ENCODE results near the gene CD27.

Gene CD27

DNA sequence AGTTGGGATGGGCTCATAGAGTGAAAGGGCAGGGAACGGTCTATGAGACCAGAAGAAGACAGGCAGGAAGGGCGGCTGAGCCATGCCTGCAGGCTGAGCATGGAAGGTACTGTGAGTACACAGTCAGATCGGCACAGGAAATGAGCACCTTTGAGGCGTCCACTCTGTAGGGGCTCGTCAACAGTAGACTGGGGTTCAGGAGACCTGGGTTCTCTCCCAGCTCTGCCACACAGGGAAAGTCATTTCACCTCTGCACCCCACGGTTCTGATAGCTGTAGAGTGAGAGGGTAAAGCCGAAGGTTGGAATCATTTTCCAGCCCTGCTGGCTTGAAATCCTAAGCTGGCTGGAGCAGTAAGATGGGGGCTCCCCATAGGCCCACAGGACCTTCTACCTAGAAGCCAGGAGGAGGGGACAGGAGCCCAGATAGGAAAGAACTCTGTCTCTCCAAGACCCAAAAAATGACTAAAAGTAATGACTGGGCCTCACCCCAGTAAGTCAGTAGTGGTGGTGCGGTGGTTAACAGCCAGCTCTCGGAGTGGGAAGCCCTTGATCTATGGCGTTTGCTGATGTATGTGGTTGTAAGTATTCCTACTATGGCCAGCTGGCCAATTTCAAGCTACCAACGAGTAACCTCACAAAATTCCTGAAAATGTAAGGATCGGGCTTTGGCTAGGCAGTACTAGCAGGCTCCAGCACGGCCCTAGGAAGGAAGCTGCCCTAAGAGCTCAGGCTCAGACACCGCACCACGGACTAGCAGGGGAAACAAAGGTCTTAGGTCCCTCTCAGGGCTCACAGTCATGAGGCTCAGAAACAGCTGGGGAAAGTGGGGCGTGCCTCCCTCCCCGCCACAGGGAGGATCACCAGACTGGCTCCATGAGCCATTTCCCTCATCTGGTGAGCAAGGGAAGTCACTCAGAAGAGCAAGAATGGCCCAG is 10.3 kb upstream of the CD27 start:
- no peak for DNase-seq (ENCODE audit: low spot score)

DNA sequence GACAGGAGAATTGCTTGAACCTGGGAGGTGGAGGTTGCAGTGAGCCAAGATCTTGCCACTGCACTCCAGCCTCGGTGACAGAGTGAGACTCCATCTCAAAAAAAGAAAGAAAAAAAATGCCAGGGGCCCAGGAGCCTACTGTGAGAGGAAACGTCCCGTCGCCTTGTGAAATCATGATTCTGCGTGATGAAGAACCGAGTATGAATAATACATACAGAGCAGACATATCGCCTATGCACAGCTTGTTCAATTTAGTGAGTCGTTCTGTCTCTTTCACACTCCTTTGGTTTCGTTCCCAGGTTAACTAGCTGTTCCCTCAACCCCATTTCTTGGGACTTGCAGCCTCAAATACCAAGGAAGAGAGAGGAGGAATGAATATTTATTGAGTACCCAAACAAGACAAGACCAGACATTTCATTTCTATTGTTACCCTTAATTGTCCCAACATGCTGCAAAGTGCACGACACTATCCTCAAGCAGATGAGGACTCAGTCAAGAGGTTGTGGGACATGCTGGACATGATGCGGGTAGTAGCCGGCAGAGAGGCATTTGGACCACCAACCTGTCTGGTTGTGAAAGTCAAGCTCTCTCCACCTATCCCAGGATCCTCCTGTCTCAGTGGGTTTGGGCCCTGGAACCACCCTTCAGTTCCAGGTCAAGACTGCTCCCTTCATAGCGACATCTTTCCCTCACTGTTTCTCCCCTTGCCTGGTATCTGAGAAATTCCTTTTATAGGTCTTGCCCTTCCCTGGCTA is 8.6 kb upstream of the CD27 start:
- no peak for DNase-seq (ENCODE audit: low spot score)

GRCh38 chr12:6437586-6437985 is 7.2 kb upstream of the CD27 start:
- no peak for DNase-seq (ENCODE audit: low spot score)

DNA sequence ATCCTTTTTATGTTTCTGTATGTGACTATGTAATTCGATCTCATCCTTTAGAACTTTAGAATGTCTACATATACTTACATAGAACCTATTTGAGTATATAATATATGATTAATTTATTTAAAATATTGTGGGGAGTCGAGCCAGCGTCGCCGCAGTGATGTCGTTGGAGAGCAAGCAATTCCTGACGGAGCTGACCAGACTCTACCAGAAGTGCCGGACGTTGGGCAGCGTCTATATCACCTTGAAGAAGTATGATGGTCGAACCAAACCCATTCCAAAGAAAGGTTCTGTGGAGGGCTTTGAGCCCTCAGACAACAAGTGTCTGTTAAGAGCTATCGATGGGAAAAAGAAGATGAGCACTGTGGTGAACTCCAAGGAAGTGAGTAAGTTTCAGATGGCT is 6.4 kb upstream of the CD27 start:
- no peak for DNase-seq (ENCODE audit: low spot score)

DNA sequence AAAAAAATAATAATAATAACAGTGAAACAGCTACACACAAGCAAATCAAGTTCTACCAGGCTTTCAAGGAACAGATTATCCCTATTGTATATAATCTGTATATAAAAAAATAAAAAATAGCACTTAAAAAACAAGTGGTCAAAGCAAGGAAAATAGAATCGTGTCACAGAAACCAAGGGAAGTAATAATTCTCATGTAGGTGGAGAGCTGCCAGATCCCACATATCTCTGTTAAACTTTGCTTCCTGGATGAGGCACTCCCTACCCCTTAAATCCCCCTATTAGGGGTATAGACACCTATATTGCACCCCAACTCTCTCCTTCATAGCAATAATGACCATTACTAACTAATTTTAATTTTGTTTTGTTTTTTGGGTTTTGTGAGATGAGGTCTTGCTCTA is 4.4 kb upstream of the CD27 start:
- no peak for DNase-seq (ENCODE audit: low spot score)

GRCh38 chr12:6442836-6443235 is 1.9 kb upstream of the CD27 start:
- DNase-seq (ENCODE audit: low spot score): no peak

GRCh38 chr12:6443361-6443983 is 1.3 kb upstream of the CD27 start:
- DNase-seq (ENCODE audit: low spot score): no peak

DNA sequence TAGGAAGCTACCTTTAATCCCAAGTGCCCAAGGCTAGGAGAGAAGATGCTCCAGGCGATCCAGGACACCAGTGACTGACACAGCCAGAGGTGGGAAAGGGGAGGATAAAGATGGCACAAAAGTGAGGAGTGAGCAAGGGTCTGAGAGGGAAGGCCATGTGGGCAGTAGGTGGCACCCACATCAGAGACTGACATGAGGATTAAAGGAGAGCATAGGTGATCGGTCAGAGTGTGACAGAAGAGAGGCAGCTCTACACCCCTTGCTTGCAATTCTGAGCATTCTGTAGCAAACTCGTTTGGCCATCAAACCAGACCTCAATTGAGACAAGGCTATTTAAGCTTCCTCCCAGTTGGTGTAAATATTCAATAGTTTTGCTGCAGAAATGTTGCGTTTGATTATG is 724 bp upstream of the CD27 start:
- no peak for DNase-seq (ENCODE audit: low spot score)

GRCh38 chr12:6450091-6450868 is 5.5 kb downstream of the CD27 start:
- DNase-seq (ENCODE audit: low spot score): no peak

GRCh38 chr12:6450869-6451347 is 6.2 kb downstream of the CD27 start:
- DNase-seq (ENCODE audit: low spot score): no peak

- DNase-seq (ENCODE audit: low spot score): peak; percentile 93
Observed at GRCh38 chr12:6451348-6452244, 6.8 kb downstream of the CD27 start, which contains the start of gene TAPBPL. Gene TAPBPL (plus strand): TSS chr12:6452042. CDS start chr12:6452249, 207 bp downstream.

DNA sequence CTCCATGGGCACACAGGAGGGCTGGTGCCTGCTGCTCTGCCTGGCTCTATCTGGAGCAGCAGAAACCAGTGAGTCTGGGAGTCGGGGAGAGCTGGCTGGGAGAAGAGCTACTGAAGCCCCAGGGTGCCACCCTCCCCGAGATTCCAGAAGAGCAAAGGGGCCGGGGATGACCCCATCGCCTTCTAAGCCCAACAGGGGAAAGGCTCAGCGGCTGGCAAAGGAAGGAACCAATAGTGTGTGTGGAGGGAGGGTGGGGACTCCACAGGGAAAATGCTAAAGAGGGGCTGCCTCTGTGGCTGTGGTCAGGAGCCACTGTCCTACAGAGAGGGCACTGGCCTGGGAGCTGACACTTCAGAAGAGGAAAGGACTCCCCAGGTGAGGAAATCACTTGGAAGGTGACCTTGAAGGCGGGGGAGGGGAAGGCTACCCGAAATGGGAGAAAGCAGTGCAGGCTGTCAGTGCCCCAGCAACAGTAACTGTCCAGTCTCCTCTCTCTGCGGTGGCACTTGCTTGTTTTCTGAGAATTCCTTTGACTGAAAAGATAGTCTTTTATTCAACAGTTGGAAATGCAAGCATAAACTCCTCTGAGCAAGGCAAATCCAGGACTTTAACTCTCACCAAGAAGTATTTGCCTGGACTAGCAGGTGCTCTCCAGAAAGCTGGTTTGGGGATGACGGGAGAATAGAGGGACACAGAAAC is 7.6 kb downstream of the CD27 start:
- no peak for DNase-seq (ENCODE audit: low spot score)

DNA sequence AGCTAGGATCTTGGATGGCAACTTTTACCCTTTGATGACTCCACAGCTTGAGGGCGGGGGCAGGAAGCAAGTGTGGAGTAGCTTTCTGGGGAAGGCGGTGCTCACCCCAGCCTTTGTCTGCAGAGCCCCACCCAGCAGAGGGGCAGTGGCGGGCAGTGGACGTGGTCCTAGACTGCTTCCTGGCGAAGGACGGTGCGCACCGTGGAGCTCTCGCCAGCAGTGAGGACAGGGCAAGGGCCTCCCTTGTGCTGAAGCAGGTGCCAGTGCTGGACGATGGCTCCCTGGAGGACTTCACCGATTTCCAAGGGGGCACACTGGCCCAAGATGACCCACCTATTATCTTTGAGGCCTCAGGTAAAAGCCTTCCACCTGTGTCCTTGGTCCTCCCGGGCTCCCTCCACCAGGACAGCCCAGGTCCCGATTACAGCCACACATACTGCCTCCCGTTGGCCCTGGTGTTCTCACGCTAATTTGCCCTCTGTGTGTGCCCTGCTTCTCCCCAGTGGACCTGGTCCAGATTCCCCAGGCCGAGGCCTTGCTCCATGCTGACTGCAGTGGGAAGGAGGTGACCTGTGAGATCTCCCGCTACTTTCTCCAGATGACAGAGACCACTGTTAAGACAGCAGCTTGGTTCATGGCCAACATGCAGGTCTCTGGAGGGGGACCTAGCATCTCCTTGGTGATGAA is 8.3 kb downstream of the CD27 start:
- peak; percentile 44 for DNase-seq (ENCODE audit: low spot score)

GRCh38 chr12:6457220-6457945 is 12.6 kb downstream of the CD27 start:
- DNase-seq (ENCODE audit: low spot score): no peak

DNA sequence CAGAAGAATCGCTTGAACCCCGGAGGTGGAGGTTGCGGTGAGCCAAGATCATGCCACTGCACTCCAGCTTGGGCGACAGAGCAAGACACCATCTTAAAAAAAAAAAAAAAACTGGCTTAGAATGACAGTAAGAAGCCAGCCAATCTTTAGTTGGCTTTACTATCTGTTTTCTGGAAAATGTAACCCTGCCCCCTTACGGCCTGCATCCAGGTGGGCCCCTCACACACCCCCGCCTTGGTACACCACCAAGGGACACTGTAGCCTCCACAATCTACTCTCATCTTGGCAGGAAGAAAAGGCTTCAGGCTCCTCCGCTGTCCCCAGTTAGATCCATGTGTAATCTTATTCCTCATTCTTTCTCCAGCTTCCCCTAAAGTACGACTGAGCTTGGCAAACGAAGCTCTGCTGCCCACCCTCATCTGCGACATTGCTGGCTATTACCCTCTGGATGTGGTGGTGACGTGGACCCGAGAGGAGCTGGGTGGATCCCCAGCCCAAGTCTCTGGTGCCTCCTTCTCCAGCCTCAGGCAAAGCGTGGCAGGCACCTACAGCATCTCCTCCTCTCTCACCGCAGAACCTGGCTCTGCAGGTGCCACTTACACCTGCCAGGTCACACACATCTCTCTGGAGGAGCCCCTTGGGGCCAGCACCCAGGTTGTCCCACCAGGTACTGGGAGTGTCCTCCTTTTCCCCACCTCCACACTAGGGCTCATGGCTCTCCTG is 13.7 kb downstream of the CD27 start:
- DNase-seq (ENCODE audit: low spot score): no peak

GRCh38 chr12:6459004-6459337 is 14.2 kb downstream of the CD27 start:
- no peak for DNase-seq (ENCODE audit: low spot score)

GRCh38 chr12:6460751-6461371 is 16.1 kb downstream of the CD27 start:
- DNase-seq (ENCODE audit: low spot score): no peak
